Cardiac fibroblast (primary cell): Measurements from ENCODE around the gene MGAM2.

Source experiments
- DNase-seq, 2 donors: peaks; one replicate each; pipeline versions ENCODE4 v3.0.0 to v3.0.0-alpha.2; 2010; ENCODE audit warnings: low read depth in 2 of 2
- H3K4me3 ChIP-seq, 2 donors: replicated peaks in 1 of 2; 1 replicate in 1 of 2; 2 replicates in 1 of 2; pipeline ENCODE4 v1.5.1; 2011; ENCODE audit warnings: low read depth in 2 of 2, low read length in 2 of 2, mild to moderate bottlenecking in 2 of 2, moderate library complexity in 1 of 2
- TF ChIP-seq, protein P1 (sequence below): IDR thresholded peaks from one replicate; pipeline ENCODE4 v1.5.1; 2011; ENCODE audit warnings: low read depth, mild to moderate bottlenecking, low read length, inconsistent platforms

Gene MGAM2

DNA sequence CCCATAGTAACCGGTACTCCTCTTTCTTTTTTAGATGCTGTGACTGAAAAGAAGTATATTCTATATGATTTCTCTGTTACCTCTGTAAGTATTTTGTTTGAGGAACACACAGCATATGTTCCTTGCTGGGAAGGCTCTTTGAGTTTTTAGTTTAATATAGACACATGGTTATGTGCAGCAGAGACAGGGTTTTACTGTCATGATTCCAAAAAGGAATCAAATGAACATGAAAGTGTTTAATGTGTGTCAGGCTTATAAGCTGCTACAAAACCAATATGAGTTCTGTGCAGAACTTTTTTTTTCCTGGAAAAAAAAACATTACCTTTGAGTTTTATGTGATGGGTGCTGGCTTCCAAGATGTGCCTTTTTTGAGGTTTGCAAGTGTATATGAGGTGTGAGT lies 50.4 kb downstream of the MGAM2 start:
- no peak for DNase-seq

DNA sequence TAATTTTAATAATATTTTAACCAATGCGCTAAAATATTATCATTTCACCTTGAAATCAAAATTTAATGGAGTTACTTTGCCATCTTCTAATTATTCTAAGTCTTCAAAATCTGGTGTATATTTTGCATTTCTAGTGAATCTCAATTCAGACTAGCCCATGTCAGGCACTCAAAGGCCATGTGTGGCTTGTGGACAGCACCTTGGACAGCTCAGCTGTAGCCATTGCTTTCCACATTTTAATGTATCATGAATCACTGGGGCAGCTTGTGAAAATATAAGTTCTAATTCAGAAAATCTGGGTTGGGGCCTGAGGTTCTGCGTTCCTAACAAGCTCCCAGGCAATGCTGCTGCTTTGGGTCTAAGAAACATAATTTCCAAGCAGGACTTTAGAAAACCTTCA lies 57.2 kb downstream of the MGAM2 start:
- no peak overlapping the region for H3K4me3 ChIP-seq
- TF ChIP-seq, protein P1, sequence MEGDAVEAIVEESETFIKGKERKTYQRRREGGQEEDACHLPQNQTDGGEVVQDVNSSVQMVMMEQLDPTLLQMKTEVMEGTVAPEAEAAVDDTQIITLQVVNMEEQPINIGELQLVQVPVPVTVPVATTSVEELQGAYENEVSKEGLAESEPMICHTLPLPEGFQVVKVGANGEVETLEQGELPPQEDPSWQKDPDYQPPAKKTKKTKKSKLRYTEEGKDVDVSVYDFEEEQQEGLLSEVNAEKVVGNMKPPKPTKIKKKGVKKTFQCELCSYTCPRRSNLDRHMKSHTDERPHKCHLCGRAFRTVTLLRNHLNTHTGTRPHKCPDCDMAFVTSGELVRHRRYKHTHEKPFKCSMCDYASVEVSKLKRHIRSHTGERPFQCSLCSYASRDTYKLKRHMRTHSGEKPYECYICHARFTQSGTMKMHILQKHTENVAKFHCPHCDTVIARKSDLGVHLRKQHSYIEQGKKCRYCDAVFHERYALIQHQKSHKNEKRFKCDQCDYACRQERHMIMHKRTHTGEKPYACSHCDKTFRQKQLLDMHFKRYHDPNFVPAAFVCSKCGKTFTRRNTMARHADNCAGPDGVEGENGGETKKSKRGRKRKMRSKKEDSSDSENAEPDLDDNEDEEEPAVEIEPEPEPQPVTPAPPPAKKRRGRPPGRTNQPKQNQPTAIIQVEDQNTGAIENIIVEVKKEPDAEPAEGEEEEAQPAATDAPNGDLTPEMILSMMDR = no peak
- DNase-seq = peak in 1 of 2 donors; percentile 51

More for the DNA sequence above, 50.4 kb downstream of the MGAM2 start:
- TF ChIP-seq, protein P1 = no peak
- H3K4me3 ChIP-seq = no peak overlapping the region

DNA sequence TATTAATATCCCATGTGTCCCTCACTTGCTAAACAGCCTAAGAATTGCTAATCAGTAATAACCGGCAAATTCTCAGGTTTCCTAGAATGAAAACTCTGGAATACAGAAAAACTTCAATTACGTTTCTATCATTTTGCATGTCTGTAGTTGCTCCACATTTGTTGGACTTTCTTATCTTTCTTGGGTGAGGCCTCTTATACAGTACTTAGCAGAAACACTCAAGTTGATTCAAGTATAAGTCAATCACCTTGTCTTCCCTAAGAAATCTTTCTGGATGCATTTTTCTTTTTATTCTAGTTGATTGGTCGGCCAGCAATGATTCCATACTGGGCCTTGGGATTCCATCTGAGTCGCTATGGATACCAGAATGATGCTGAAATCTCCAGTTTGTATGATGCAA lies 61.4 kb downstream of the MGAM2 start:
- H3K4me3 ChIP-seq = no peak overlapping the region
- DNase-seq = no peak
- TF ChIP-seq, protein P1 = no peak

DNA sequence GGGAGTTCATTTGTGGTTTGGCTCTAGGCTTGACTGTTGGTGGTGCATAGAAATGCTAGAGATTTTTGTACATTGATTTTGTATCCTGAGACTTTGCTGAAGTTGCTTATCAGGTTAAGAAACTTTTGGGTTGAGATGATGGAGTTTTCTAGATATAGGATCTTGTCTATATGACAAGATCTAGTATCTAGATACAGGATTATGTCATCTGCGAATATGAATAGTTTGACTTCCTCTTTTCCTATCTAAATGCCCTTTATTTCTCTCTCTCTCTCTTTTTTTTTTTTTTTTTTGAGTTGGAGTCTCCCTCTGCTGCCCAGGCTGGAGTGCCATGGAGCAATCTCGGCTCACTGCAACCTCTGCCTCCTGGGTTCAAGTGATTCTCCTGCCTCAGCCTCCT lies 62.9 kb downstream of the MGAM2 start:
- DNase-seq = no peak
- no peak overlapping the region for H3K4me3 ChIP-seq
- TF ChIP-seq, protein P1 = no peak

DNA sequence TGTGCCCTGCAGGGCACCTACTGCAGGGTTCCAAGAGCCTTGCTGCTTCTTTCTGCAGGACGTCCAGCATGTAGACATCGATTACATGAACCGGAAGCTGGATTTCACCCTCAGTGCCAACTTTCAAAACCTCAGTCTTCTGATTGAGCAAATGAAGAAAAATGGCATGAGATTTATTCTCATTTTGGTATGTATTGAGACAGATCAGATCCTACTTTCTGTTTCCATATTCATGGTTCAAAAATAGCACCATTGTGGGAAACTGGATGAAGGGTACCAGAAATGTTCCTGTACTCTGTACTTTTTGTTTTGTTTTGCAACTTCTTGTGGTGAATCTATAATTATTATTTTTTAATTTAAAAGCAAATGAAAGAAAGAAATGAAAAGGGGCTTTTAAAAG lies 64.1 kb downstream of the MGAM2 start:
- TF ChIP-seq, protein P1 = no peak
- no peak overlapping the region for H3K4me3 ChIP-seq

DNA sequence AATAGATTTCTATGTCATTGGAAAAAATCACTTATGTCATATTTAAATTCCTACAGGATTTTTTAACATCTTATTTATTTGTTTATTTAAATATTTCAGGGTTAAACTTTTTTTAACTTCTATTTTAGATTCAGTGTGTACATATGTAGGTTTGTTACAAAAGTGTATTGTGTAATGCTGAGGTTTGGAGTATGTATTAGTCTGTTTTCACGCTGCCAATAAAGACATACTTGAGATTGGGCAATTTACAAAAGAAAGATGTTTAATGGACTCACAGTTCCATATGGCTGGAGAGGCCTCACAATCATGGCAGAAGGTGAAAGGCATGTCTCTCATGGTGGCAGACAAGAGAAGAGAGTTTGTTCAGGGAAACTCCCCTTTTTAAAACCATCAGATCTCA lies 65.4 kb downstream of the MGAM2 start:
- TF ChIP-seq, protein P1 = no peak
- H3K4me3 ChIP-seq = no peak overlapping the region
- DNase-seq = peak in 1 of 2 donors; percentile 42

More for the DNA sequence above, 64.1 kb downstream of the MGAM2 start:
- no peak for DNase-seq

DNA sequence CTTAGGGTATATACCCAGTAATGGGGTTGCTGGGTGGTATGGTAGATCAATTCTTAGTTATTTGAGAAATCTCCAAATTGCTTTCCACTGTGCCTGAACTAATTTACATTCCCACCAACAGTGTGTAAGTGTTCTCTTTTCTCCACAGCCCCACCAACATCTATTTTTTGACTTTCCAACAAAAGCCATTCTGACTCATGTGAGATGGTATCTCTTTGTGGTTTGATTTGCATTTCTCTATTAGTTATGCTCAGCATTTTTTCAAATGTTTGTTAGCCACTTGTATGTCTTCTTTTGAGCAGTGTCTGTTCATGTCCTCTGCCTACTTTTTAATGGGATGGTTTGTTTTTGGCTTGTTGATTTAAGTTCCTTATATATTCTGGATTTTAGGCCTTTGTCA lies 66.4 kb downstream of the MGAM2 start:
- DNase-seq = peak in 1 of 2 donors; percentile 48
- TF ChIP-seq, protein P1 = no peak
- H3K4me3 ChIP-seq = no peak overlapping the region
